ENCODE data around the gene MAMDC2. TPM values are rescaled to one million over a fixed set of nuclear protein-coding genes. Genes with fewer than 3 reads are reported as not detected.

MAMDC2 gene
- total RNA-seq, 1 donor from 2014 or later: 76.7 TPM

- H3K9me3 Mint-ChIP-seq (ENCODE audit: low read depth): no peaks in the 10 kb centered on the region
- no peaks in the 10 kb centered on the region for H3K27me3 Mint-ChIP-seq (ENCODE audit: low read depth)
- H3K27ac Mint-ChIP-seq (ENCODE audit: unreplicated experiment): peak overlapping the region; percentile 93
- DNase-seq (ENCODE audit: low spot score): no peak
- H3K4me3 Mint-ChIP-seq (ENCODE audit: unreplicated experiment): no peak overlapping the region
- no peak for TF ChIP-seq CTCF (IDR thresholded peaks at IDR 0.05)
- peaks cover 24% of the 10 kb centered on the region for H3K36me3 Mint-ChIP-seq (ENCODE audit: low read depth)
- peaks cover 70% of the 10 kb centered on the region for H3K4me1 Mint-ChIP-seq (ENCODE audit: low read depth)
Measured at GRCh38 chr9:70136632-70137031, 93.0 kb downstream of the MAMDC2 start.

GRCh38 chr9:70137577-70137976, 93.9 kb downstream of the MAMDC2 start:
- Mint-ChIP-seq H3K4me3 (ENCODE audit: unreplicated experiment) (no peak overlapping the region), H3K27me3 (ENCODE audit: low read depth) (no peaks in the 10 kb centered on the region), H3K4me1 (ENCODE audit: low read depth) (peaks cover 71% of the 10 kb centered on the region), H3K36me3 (ENCODE audit: low read depth) (peaks cover 29% of the 10 kb centered on the region), H3K9me3 (ENCODE audit: low read depth) (no peaks in the 10 kb centered on the region), H3K27ac (ENCODE audit: unreplicated experiment) (peak overlapping the region; percentile 93)
- no peak for DNase-seq (ENCODE audit: low spot score)
- TF ChIP-seq CTCF (IDR thresholded peaks at IDR 0.05): no peak

GRCh38 chr9:70142101-70142500, 98.5 kb downstream of the MAMDC2 start:
- Mint-ChIP-seq H3K27ac (ENCODE audit: unreplicated experiment) (peak overlapping the region; percentile 36), H3K9me3 (ENCODE audit: low read depth) (no peaks in the 10 kb centered on the region), H3K4me3 (ENCODE audit: unreplicated experiment) (no peak overlapping the region), H3K27me3 (ENCODE audit: low read depth) (no peaks in the 10 kb centered on the region), H3K36me3 (ENCODE audit: low read depth) (peaks cover 41% of the 10 kb centered on the region), H3K4me1 (ENCODE audit: low read depth) (peaks cover 34% of the 10 kb centered on the region)
- DNase-seq (ENCODE audit: low spot score): no peak
- no peak for TF ChIP-seq CTCF (IDR thresholded peaks at IDR 0.05)

GRCh38 chr9:70143394-70144130, 99.9 kb downstream of the MAMDC2 start:
- DNase-seq (ENCODE audit: low spot score): no peak
- H3K4me3 Mint-ChIP-seq (ENCODE audit: unreplicated experiment): no peak overlapping the region
- no peaks in the 10 kb centered on the region for H3K27me3 Mint-ChIP-seq (ENCODE audit: low read depth)
- no peak overlapping the region for H3K27ac Mint-ChIP-seq (ENCODE audit: unreplicated experiment)
- peaks cover 19% of the 10 kb centered on the region for H3K4me1 Mint-ChIP-seq (ENCODE audit: low read depth)
- no peaks in the 10 kb centered on the region for H3K9me3 Mint-ChIP-seq (ENCODE audit: low read depth)
- no peak for TF ChIP-seq CTCF (IDR thresholded peaks at IDR 0.05)
- H3K36me3 Mint-ChIP-seq (ENCODE audit: low read depth): peaks cover 53% of the 10 kb centered on the region

- no peak for TF ChIP-seq CTCF (IDR thresholded peaks at IDR 0.05)
- DNase-seq (ENCODE audit: low spot score): no peak
- peaks cover 17% of the 10 kb centered on the region for H3K4me1 Mint-ChIP-seq (ENCODE audit: low read depth)
- no peaks in the 10 kb centered on the region for H3K27me3 Mint-ChIP-seq (ENCODE audit: low read depth)
- H3K4me3 Mint-ChIP-seq (ENCODE audit: unreplicated experiment): no peak overlapping the region
- no peak overlapping the region for H3K27ac Mint-ChIP-seq (ENCODE audit: unreplicated experiment)
- H3K9me3 Mint-ChIP-seq (ENCODE audit: low read depth): no peaks in the 10 kb centered on the region
- H3K36me3 Mint-ChIP-seq (ENCODE audit: low read depth): peaks cover 53% of the 10 kb centered on the region
Measured at GRCh38 chr9:70144131-70144503, 100.5 kb downstream of the MAMDC2 start.
